ENCODE measurements around the gene RNF133.
"Not testable (repeated sequence)": the region's sequence is repeated elsewhere in the genome, so short reads cannot be mapped to it uniquely, and the experiment has no call there.

The RNF133 gene

DNA sequence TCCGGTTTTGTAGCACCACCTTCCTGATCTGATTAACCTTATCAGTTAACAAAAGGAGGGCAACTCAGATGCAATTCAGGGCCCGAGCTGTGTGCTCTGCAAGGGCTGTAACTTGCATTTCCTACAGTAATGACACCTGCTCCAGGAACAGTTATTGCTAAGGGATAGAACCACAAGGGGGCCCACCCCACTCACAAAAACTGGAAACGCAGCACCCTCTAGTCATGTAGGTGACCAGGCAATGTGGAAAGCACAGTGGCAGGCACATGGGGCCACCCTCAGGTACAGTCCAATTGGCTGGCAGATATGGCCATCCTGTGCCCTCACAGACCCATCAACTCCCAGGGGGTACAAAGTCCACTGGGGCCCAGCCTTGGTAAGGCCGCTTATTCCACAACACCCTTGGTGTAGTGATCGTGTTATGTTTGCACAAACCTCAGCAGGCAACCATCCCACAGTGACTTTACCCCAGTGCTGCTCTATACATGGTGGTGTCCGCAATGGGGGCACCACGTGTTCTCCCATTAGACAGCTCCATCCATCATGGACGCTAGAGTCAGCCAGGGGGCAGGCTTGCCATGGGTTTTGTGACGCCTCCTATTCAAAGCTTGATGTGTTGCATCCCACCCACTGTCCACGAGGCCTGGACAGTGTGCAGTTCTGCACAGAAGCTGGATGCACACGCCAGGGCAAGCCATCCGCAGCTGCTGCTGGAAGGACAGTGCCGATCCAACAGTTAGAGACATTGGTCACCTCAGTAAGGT is 9.4 kb downstream of the RNF133 start:
- DNase-seq = no peak

DNA sequence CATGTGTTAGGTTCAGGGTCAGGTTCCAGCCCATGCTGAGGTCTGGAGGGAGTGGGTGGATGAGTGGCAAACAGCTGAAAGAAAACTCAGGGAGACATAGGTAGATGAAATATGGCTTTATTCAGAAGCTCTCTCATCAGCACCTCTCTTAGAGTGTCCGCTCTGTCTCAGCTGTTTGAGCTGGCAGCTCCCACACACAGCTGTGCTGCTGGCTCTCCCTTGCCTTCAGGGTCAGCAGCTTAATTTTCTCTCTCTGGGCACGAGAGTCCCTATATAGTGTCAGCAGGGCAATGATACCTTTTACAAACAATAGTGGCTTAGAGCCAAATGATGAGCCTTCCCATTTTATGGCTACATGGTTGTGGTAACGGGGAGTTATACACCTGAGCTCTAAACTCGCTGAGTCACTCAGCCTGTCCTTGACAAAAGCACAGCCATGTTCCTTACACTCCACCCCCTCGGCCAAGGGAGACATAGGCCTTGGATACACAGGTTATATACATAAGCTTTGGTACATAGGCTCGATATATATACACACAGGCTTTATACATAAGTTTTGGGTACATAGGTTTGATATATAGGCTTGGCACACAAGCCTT is 10.4 kb downstream of the RNF133 start:
- DNase-seq = no peak

DNA sequence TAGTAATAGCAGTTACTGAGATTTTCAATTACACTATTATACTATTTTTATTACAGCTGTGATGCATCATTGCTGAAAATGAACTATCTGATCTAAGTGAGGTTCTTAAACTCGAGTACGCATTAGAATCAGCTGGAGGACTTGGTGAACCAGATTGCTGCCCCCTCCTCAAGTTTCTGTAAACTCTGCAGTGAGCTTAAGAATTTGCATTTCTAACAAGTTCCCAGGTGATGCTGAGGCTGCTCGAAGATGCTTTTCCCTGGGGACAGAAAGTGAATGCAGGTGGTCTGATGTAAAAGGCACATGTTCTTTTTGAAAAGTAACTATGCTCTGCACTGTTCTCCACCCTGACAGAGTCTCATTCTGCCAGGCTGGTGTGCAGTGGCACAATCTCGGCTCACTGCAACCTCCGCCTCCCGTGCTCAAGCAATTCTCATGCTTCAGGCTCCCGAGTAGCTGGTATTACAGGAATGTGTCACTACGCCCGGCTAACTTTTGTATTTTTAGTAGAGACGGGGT is 12.5 kb downstream of the RNF133 start:
- no peak for DNase-seq

DNA sequence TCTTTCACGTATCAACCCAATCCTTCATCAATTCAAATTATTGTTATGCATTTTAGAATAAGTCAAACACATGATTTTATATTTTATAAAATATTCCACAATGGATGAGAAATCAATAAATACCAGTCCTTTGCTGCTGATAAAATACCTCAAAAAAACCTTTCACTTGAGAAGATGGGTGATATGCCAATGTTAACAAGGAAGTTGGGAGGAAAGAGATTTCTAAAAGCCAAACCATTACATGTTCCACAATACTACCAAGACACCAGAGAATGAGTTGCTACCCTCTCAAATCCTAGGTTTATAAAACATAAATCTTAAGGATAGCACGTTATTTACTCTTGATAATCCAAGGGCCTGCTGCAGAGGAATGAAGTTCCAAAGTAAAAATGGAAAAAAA is 14.4 kb downstream of the RNF133 start:
- DNase-seq = no peak

DNA sequence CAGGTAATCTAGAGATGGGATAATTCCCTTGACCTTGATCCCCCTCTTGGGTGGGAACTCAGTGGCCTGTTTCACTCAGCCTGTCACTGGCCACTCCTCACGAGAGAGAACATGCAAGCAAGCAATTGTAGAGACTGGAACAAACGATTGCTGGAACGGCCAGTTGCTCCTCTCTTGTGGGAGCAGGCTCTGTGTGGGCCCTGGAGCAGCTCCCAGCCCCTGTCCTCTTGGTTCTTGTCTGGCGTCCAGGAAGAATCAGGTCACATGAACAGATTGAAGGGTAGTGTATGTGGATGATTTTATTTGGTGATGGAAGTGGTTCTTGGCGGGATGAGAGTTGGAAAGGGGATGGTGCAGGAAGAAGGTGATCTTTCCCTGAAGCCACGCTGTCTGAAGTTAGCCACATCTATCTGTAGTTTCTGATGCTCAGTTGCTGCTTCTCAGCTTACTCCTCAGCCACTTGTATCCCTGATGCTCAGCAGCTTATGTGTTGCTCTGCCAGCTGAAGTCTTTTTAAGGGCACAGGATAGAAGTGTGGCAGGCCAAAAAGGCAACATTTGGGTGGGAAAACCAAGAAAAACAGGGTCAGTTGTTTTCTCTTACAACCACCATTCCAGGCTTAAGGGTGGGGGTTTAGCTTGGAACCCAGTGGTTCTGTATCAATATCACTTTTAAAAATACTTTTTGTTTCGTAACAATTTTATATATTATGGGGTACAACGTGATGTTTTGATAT is 15.9 kb downstream of the RNF133 start:
- no peak for DNase-seq

DNA sequence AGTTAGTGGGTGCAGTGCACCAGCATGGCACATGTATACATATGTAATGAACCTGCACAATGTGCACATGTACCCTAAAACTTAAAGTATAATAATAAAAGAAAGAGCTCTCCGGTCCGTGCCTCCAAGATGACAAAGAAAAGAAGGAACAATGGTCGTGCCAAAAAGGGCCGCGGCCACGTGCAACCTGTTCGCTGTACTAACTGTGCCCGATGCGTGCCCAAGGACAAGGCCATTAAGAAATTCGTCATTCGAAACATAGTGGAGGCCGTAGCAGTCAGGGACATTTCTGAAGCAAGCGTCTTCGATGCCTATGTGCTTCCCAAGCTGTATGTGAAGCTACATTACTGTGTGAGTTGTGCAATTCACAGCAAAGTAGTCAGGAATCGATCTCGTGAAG is 17.7 kb downstream of the RNF133 start:
- not testable (repeated sequence) for DNase-seq

DNA sequence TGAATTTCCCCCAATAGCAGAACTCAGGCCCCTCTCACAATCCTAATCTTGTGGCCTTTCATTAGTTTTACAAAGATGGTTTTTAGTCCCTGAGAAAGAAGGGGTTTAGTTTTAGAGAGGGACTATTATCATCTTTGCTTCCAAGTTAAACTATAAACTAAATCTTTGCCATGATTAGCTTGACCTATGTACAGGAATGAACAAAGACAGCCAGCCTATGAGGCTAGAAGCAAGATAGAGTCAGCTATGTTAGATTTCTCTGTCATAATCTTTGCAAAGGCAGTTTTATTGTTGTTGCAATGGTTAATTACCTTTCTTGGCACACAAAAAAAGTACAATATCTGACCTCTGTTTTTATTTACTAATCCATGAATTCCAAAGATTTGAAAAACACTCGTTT is 19.1 kb downstream of the RNF133 start:
- no peak for DNase-seq

DNA sequence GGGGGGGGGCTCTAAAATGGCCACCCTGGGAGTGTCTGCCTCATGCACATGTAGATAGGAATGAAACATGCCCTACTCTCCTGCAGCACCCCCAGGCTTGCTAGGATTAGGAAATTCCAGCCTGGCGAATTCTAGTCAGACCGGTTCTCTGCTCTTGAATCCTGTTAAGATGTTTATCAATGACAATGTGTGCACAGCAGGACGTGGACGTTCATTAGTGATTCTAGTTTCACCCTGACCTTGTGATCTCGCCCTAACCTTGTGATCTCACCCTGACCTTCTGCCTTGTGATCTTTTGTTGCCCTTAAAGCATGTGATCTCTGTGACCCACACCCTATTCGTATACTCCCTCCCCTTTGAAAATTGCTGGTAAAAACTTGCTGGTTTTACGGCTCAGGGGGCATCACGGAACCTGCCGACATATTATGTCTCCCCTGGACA is 19.6 kb downstream of the RNF133 start:
- not testable (repeated sequence) for DNase-seq

DNA sequence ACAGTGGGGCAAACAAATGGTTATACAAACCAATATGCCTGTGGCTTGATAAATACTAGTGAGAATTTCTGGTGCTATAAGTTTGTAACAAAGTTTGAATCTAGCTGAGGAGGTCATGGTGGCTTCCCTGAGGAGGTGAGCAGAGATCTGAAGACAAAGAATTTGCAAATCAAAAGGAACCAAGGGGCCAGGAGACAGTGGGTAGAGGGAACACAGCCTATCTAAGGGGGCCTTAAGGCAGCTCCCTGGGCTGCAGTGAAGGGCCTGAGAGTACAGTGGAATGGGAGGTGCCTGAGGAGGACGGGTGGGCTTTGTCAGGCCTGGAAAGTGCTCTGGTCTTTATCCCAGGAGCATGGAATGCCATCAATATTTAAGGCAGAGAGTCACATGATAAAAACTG is 21.8 kb downstream of the RNF133 start:
- no peak for DNase-seq

DNA sequence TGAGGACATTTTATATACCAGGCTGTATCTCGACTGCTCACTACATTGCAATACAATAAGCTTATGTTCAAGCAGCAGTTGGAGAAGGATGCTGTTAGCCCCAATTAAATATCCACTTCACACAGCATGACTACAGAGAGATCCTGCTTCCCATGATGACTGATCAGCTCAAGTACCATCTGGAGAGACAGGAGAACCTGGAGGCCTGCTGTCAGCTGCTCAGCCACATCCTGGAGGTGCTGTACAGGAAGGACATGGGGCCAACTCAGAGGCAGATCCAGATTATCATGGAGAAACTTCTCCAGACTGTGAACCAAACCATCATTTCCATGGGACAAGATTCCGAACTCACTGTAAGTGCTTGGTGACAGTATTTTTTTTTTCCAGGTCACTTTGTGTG is 22.5 kb downstream of the RNF133 start:
- DNase-seq = no peak

DNA sequence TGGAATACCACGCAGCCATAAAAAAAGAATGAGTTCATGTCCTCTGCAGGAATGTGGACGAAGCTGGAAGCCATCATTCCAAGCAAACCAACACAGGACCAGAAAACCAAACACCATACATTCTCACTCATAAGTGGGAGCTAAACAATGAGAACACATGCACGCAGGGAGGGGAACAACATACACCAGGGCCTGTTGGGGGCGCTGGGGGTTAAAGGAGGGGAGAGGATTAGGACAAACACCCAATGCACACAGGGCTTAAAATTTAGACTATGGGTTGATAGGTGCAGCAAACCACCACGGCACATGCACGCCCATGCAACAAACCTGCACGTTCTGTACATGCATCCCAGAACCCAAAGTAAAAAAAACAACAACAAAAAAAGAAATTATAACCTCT is 23.3 kb downstream of the RNF133 start:
- no peak for DNase-seq

DNA sequence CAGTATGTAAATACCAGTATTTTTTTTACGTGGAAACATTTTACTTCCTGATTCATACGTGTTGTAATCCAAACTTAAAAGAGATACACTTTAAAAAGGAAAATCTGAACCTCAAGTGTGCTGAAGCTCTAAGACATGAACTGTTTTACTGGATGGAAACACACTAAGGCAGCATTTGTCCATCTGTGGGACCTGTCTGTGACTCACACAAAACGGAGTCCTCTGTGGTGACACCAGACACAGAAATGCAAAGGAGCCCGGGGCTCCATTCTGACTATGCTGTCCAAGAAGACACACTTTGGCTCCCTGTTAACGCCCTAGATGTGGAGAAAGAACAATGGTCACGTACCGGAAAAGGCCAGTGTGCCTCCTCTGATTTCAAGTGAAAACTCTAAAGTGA is 23.9 kb downstream of the RNF133 start:
- no peak for DNase-seq

DNA sequence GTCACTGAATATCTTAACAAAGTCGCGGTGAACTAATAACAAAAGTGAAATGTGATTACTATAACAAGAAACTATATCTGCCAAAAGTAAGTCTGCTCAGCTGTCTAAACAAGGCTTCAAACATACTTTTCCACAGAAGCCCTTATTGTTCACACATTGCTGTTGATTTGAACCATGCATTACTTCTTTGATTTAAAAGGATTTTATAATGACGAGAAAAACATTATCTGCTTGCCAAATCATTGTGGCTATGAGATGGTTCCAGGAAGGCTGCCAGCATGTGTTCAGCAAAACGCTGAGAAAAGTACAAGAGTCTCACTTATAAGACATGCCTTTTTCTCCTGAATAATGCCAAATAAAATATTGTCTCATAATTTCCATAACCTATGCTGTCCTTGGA is 24.4 kb downstream of the RNF133 start:
- DNase-seq = no peak

DNA sequence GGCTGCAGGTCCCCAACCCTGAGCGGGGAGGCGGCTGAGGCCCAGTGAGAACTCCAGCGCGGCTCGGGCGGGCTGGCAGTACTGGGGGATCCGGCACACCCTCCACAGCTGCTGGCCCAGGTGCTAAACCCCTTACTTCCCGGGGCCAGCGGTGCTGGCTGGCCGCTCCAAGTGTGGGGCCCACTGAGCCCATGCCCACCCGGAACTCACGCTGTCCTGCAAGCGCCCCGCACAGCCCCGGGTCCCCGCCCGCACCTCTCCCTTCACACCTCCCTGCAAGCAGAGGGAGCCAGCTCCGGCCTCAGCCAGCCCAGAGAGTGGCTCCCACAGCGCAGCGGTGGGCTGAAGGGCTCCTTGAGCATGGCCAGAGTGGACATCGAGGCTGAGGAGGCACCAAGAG is 25.0 kb downstream of the RNF133 start:
- DNase-seq = no peak

DNA sequence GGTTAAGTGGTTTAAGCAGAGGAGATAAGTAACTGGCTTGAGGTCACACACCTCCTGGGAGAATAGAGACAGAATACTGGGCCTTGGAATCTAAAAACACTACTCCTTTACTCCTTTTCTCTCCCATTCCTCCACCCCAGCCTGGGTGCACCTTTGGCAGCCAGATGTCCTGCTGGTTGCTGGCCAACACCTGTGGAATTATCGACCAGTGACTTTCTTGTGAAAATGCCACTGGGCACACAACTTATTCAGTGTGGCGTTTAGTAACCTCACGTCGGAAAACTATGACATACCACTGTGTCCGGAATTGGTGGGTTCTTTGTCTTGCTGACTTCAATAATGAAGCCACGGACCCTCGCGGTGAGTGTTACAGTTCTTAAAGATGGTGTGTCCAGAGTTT is 26.4 kb downstream of the RNF133 start:
- DNase-seq = no peak

DNA sequence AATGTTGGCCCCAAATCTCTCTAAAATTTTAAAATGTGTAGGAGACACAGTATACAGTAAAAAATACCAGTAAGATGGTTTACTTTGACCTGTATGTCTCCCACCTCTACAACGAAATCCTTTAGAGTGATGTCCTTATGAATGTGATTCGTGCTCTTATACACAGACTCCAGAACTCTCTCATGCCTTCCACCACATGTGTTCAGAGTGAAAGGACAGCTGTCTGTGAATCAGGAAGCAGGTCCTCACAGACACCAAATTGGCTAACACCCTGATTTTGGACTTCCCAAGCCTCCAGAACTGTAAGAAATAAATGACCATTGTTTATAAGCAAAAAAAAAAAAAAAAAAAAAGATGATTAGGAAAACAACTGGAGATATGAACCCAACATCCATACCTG is 35.2 kb downstream of the RNF133 start:
- no peak for DNase-seq

DNA sequence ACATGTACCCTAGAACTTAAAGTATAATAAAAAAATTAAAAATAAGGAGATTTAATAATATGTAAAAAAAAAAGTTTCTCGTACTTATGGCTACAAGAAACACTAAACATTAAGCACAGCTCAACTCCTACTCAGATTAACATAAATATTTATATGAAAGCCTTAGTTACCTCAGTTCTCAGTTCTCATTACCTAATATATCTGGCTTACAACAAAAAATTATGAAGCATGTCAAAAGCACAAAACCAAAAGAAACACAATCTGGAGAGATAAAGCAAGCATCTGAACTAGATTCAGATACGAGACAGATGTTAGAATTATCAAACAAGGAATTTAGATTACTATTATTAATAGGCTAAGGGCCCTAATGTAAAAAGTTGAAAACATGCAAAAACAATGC is 40.1 kb downstream of the RNF133 start:
- DNase-seq = no peak

DNA sequence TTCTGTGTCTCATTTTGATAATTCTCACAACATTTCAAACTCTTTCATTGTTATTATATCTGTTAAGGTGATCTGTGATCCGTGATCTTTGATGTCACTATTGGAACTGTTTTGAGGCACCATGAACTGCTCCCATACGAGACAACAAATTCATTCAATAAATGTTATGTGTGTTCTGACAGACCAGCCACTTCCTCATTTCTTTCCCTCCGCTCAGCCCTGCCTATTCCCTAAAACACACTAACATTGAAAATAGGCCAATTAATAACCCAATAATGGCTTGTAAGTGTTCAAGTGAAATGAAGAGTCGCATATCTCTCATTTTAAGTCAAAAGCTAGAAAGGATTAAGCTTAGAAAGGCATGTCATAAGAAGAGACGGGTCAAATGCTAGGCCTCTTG is 45.2 kb downstream of the RNF133 start:
- DNase-seq = no peak

DNA sequence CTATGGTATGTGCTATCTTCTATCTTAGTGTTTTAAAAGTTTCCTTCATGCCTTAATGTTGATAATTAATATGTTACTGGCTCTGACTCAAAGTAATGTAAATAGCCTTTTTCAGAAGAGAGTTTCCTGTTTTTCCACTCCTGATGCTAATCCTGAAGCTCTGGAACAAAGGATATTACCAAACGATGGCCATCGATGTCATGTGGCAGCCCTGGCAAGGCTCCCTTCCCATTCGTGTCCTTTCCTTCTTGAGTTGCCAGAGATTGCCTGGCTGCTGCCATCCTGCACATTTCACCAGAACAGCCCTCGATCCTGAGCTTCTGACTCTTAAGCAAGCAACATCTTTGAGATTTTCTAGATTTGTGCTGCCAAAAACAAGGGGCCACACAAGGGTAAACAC is 46.0 kb downstream of the RNF133 start:
- no peak for DNase-seq

DNA sequence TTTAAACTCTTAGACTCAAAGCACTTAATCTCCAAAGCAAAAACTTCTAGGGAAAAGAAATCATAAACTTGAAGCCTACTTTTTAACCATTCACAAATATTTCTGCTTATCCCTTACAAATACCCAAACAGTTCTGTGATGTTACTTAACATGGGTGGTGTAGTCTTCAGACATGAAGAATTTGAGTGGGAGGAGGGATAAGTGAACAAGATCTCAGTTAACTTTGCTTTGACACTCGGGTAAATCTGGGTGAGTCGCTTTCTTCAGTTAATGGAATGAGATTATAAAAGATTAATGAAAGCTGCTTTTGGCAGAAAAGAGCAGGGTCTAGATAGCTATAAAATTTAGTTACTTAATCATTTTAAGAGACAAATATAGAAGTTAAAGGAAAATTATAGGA is 47.5 kb downstream of the RNF133 start:
- DNase-seq = no peak

Measured in HCEC 1CT (cell line).